OCI-LY1 (cell line): ENCODE data around the gene ZNF438.

Experiments
- H2AFZ ChIP-seq: fragments of 200-600 bp; sonication (generic), shearing (Covaris generic); 2 replicates; pipeline ENCODE4 v1.6.0; 2014; ENCODE audit warnings: antibody characterized with exemption, mild to moderate bottlenecking, low read length
- H3F3A ChIP-seq: fragments of 200-600 bp; sonication (generic), shearing (Covaris generic); 2 replicates; pipeline ENCODE4 v1.6.0; 2014; ENCODE audit warnings: mild to moderate bottlenecking, antibody characterized with exemption, low read length, moderate library complexity; ENCODE audit not compliant: insufficient read depth
- H3K27ac ChIP-seq: fragments of 200-600 bp; sonication (generic); 2 replicates; pipeline ENCODE4 v1.5.1; 2014; ENCODE audit warnings: low read length, mixed run types, mild to moderate bottlenecking, low read depth; ENCODE audit not compliant: poor library complexity, severe bottlenecking
- H3K27me3 ChIP-seq: fragments of 200-600 bp; sonication (generic); 2 replicates; pipeline ENCODE4 v1.6.0; 2014; ENCODE audit warnings: antibody characterized with exemption, mild to moderate bottlenecking, low read length, moderate library complexity; ENCODE audit not compliant: insufficient read depth
- H3K36me3 ChIP-seq: fragments of 200-600 bp; sonication (generic); 2 replicates; pipeline ENCODE4 v1.6.1; 2014; ENCODE audit warnings: mild to moderate bottlenecking, antibody characterized with exemption, low read length, moderate library complexity, mixed read lengths; ENCODE audit not compliant: insufficient read depth
- H3K4me1 ChIP-seq: fragments of 200-600 bp; sonication (generic); 2 replicates; pipeline ENCODE4 v1.5.1; 2014; ENCODE audit warnings: mild to moderate bottlenecking, low read length, moderate library complexity; ENCODE audit not compliant: insufficient read depth, severe bottlenecking
- H3K4me2 ChIP-seq: fragments of 200-600 bp; sonication (generic), shearing (Covaris generic); 2 replicates; pipeline ENCODE4 v1.6.1; 2014; ENCODE audit warnings: low read length
- H3K4me3 ChIP-seq: fragments of 200-600 bp; sonication (generic); 2 replicates; pipeline ENCODE4 v1.5.1; 2014; ENCODE audit warnings: low read length, low read depth, mild to moderate bottlenecking, mixed read lengths; ENCODE audit not compliant: poor library complexity, severe bottlenecking
- H3K79me2 ChIP-seq: fragments of 200-600 bp; shearing (Covaris generic); 2 replicates; pipeline ENCODE4 v1.6.1; 2016; ENCODE audit warnings: mixed run types, low read length, mixed read lengths; ENCODE audit not compliant: insufficient read depth
- H3K9ac ChIP-seq: fragments of 200-600 bp; sonication (generic), shearing (Covaris generic); 2 replicates; pipeline ENCODE4 v1.6.1; 2014; ENCODE audit warnings: mild to moderate bottlenecking, low read length, mixed read lengths
- H3K9me2 ChIP-seq: fragments of 200-600 bp; sonication (generic), shearing (Covaris generic); 2 replicates; pipeline ENCODE4 v1.6.1; 2014; ENCODE audit warnings: low read depth, mild to moderate bottlenecking, low read length, mixed read lengths
- H3K9me3 ChIP-seq: fragments of 200-600 bp; shearing (Covaris generic); 2 replicates; pipeline ENCODE4 v1.6.1; 2014; ENCODE audit warnings: low read length, mixed read lengths
- H4K20me1 ChIP-seq: fragments of 200-600 bp; sonication (generic), shearing (Covaris generic); 2 replicates; pipeline ENCODE4 v1.6.0; 2016; ENCODE audit warnings: mild to moderate bottlenecking, low read length; ENCODE audit not compliant: insufficient read depth
- CTCF ChIP-seq: fragments of 200-600 bp; sonication (generic), shearing (Covaris generic); IDR thresholded peaks from 2 replicates; pipeline ENCODE4 v1.5.1; 2017; ENCODE audit warnings: mild to moderate bottlenecking, antibody characterized with exemption, low read length, moderate library complexity, mixed read lengths
- EZH2 ChIP-seq: fragments of 200-600 bp; sonication (generic), shearing (Covaris generic); IDR thresholded peaks from 2 replicates; pipeline ENCODE4 v1.8.0; 2017; ENCODE audit warnings: borderline replicate concordance, mixed run types, mild to moderate bottlenecking, antibody characterized with exemption, low read length, moderate library complexity, mixed read lengths

The ZNF438 gene

GRCh38 chr10:30873411-30873810 is 158.3 kb downstream of the ZNF438 start:
- Histone ChIP-seq H3K27ac (no peak overlapping the region), H3K79me2 (no peaks in the 10 kb centered on the region), H3F3A (no peaks in the 10 kb centered on the region), H4K20me1 (no peaks in the 10 kb centered on the region), H3K4me3 (no peak overlapping the region), H3K4me2 (no peak overlapping the region), H3K9me3 (no peaks in the 10 kb centered on the region), H3K9me2 (no peaks in the 10 kb centered on the region), H2AFZ (no peak overlapping the region), H3K9ac (no peak overlapping the region), H3K4me1 (no peaks in the 10 kb centered on the region), H3K36me3 (no peaks in the 10 kb centered on the region), H3K27me3 (no peaks in the 10 kb centered on the region)
- TF ChIP-seq CTCF (no peak), EZH2 (no peak)

GRCh38 chr10:30870896-30871295 is 160.8 kb downstream of the ZNF438 start:
- Histone ChIP-seq H3F3A (no peaks in the 10 kb centered on the region), H3K27ac (no peak overlapping the region), H4K20me1 (no peaks in the 10 kb centered on the region), H3K36me3 (no peaks in the 10 kb centered on the region), H3K4me2 (no peak overlapping the region), H3K9ac (no peak overlapping the region), H3K4me3 (no peak overlapping the region), H3K27me3 (no peaks in the 10 kb centered on the region), H3K9me2 (no peaks in the 10 kb centered on the region), H3K79me2 (no peaks in the 10 kb centered on the region), H2AFZ (no peak overlapping the region), H3K9me3 (no peaks in the 10 kb centered on the region), H3K4me1 (no peaks in the 10 kb centered on the region)
- TF ChIP-seq EZH2 (no peak), CTCF (no peak)

- Histone ChIP-seq H3K9me3 (no peaks in the 10 kb centered on the region), H2AFZ (no peak overlapping the region), H4K20me1 (no peaks in the 10 kb centered on the region), H3K36me3 (no peaks in the 10 kb centered on the region), H3K4me2 (no peak overlapping the region), H3K79me2 (no peaks in the 10 kb centered on the region), H3K4me1 (no peaks in the 10 kb centered on the region), H3K9ac (no peak overlapping the region), H3K9me2 (no peaks in the 10 kb centered on the region), H3F3A (no peaks in the 10 kb centered on the region), H3K4me3 (no peak overlapping the region), H3K27me3 (no peaks in the 10 kb centered on the region), H3K27ac (no peak overlapping the region)
- TF ChIP-seq CTCF = no peak
- TF ChIP-seq EZH2 = no peak
Measured at GRCh38 chr10:30869566-30869965, 162.1 kb downstream of the ZNF438 start.
